Measurements from ENCODE around the gene TTYH1.
"Not testable (repeated sequence)": the region's sequence is repeated elsewhere in the genome, so short reads cannot be mapped to it uniquely, and the experiment has no call there.

The TTYH1 gene

GRCh38 chr19:54446349-54446748 lies 31.1 kb downstream of the TTYH1 start:
- not testable (repeated sequence) for DNase-seq

- DNase-seq, result peak; percentile 50
Observed at GRCh38 chr19:54448040-54448773, 32.9 kb downstream of the TTYH1 start.

GRCh38 chr19:54448774-54449700 lies 33.8 kb downstream of the TTYH1 start, which contains the start of gene LENG8:
TSS of gene LENG8 (plus strand) at chr19:54449199. CDS start at chr19:54451345, 2,146 bp downstream.
- peak; percentile 98 for DNase-seq

- DNase-seq, result no peak
Observed at GRCh38 chr19:54449701-54450069, 34.4 kb downstream of the TTYH1 start.

GRCh38 chr19:54451331-54451871 lies 36.1 kb downstream of the TTYH1 start:
- peak; percentile 39 for DNase-seq

GRCh38 chr19:54451997-54452396 lies 36.7 kb downstream of the TTYH1 start:
- DNase-seq, result no peak

GRCh38 chr19:54452626-54453025 lies 37.4 kb downstream of the TTYH1 start:
- DNase-seq, result no peak

GRCh38 chr19:54453921-54454780 lies 38.9 kb downstream of the TTYH1 start:
- no peak for DNase-seq

- DNase-seq, result no peak
Observed at GRCh38 chr19:54454781-54455675, 39.8 kb downstream of the TTYH1 start.

- DNase-seq, result no peak
Observed at GRCh38 chr19:54455786-54456422, 40.6 kb downstream of the TTYH1 start.

GRCh38 chr19:54456423-54457373 lies 41.4 kb downstream of the TTYH1 start:
- no peak for DNase-seq

- DNase-seq, result no peak
Observed at GRCh38 chr19:54457773-54458647, 42.7 kb downstream of the TTYH1 start.

GRCh38 chr19:54458648-54459281 lies 43.5 kb downstream of the TTYH1 start:
- no peak for DNase-seq

- no peak for DNase-seq
Observed at GRCh38 chr19:54459282-54460229, 44.3 kb downstream of the TTYH1 start.

GRCh38 chr19:54460230-54461005 lies 45.2 kb downstream of the TTYH1 start:
- no peak for DNase-seq

- no peak for DNase-seq
Observed at GRCh38 chr19:54461210-54461609, 45.9 kb downstream of the TTYH1 start.

Measured in CD4-positive, alpha-beta T cell treated with Interleukin-15 for 1 hour (primary cell).